ENCODE data around the gene TACC3.

Gene TACC3

DNA sequence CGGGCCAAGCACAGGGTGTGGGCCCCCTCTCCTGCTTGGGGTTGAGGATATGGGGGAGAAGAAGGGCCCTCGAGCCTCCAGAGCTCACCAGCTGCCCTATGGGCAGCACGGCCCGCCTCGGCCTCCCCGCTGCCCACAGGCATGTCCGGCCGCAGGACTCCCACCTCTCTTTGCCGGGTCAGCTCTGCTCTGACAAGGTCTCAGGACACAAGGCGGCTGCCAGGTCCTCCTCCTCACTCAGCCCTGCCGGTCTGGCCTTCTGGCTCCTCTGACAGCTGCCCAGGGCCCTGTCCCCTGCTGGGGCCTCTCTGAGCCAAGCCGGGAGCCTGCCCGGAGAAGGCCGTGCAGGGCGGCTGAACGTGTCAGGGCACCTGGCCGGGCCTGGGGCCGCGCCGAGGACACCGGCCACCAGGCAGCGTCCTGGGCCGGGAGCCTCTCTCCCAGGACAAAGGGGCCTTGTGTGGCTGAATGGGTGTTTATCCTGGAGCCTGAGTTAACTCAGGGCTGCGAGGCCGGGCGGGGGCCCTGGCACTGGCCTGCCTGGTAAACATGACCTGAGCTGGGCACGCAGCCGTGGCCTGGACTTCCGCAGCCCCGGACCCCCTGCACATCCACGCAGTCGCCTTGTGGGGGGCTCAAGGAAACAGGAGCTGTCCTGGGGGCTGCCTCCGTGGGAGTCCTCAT is 25.7 kb downstream of the TACC3 start:
- no peak for DNase-seq (ENCODE audit: low read depth)

DNA sequence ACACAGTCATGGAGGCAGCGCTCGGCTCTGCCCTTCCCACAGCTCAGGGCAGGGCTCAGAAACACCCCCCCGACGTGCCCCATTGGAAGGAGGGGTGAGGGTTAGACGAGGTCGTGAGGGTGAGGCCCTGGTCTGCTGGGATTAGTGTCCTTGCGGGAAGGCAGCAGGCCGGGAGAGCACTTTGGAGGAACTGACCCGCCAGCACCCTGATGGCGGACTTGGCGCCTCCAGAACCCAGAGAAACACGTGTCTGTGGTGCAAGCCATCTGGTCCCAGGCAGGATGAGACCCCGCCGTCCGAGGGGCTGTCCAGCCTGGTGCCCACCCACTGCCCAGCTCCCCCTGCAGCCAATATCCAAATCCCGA is 26.3 kb downstream of the TACC3 start:
- DNase-seq (ENCODE audit: low read depth), result no peak

DNA sequence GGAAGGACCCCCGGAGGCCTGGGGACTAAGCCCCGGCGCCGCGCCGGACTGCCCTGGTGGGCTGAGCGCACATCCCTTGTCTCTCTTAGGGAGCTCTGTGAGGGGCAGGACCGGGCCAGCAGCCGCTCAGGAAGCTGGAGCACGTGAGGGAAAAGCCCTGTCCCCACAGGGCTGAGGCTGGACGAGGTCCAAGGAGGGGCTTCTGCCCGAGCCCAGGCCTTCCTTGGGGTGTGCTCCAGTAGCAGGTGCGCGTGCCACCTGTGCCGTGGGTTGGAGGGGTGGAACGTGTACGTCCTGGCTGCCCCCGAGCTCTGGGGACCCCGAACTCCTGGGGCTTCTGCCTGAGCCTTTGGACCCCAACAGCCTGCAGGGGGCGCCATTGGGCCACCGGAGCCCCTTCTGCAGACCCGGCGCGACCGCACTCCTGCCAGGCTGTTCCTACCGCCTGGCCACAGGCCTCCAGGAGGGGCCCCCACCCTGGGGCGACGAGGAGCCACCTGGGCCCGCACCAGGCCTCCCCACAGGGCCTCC is 27.2 kb downstream of the TACC3 start:
- DNase-seq (ENCODE audit: low read depth), result peak; percentile 63

DNA sequence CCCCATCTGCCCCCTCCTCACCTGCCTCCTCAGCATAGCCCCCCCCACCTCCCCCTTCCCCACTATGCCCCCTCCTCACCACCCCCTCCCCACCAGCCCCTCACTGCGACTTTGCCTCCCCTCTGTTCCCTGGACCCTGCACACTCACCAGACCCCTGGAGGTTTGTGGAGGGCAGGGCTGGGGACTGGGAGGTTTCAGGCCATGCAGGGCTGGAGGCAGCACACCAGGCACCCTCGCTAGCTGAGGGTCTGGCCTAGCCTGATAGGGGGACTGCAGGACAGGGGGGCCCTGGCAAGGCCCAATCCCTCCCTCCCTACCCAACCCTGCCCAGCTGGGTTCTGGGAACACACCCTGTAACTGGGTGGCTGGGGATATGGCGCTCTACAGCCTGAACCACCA is 28.0 kb downstream of the TACC3 start:
- DNase-seq (ENCODE audit: low read depth), result no peak

DNA sequence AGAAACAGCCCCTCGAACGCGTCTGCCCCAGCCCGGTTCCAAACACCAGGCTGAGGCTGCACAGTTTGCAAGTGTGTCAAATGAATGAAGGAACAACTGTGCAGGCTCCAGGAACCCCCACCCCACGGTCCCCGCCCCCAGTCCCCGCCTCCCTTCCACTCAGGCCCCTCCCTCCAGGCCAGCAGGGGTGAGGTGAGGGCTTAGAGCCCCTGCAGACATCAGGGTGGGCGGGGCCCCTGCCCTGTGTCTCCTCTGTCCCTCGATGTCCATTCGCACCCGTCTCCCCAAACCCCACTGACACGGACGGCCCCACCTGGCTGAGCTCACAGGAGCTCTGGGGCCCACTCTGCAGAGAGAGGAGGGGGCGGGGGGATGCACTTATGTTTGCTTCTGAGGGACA is 28.5 kb downstream of the TACC3 start:
- DNase-seq (ENCODE audit: low read depth), result no peak

DNA sequence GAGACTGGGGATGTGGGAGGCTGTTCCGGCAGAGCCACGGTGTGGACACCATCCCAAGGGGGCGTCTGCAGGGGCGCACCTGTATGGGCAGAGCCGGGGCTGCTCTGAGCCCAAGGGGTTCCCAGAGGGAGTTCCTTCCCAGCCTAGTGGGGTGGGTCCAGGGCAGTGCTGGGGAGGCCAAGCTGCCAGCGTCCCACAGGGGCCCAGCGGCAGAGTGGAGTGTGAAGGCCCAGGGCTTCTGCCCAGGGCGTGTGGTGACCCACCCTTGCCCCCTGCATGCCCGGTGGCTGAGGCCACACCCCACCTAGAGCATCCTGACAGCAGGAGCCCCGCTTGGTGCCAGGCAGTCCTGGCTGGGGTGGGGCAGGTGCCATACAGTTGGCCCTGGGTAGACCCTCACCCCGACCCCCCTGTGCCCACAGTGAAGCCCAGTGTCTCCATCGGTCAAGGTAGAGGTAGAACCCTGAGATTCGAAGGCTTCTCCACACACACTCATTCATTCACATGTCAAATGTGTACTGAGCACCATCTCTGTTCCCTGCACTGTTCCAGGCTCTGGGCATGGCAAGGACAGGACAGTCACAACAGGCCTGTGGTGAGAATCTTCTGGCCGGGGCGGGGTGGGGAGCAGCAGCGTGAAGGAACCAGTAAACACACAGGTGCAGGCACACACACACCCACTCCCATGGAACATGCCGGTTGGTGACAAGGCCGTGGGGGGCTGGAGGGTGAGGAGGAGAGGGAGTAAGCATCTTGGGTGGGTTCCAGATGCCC is 29.2 kb downstream of the TACC3 start:
- DNase-seq (ENCODE audit: low read depth), result no peak

DNA sequence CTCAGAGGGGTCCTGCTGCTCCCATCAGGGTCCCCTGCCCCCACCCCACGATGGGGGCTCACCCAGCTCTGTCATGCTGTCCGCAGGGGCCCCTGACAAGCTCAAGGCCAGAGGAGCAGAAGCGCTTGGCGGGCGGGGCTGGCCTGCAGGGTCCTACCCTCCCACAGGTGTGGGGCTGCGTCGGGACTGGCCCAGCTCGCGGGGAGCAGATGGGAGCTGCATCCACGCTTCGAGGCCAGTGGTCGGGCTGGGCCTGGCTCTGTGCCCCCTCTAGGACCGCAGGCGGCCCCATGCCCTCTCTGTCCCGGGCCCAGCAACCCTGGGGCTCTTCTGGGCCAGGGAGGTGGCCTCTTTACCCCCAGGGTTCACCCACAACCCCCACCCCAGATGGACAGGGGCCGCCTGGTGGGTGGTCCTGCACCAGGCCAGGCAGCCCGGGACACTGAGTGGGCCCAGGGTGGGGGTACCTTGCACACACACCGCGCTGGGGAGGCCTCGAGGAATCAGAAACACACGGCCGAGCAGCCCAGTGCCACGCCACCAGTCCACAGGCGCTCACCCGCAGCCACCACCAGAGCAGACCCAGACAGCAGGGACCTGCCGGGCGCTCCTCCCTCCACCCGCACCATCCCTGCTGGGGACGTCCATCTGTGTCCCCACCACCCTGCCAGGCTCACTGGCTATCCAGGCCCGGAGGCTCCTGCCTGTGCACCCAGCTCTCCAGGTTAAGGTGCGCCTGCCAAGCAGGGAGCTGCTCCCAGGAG is 30.0 kb downstream of the TACC3 start:
- no peak for DNase-seq (ENCODE audit: low read depth)

DNA sequence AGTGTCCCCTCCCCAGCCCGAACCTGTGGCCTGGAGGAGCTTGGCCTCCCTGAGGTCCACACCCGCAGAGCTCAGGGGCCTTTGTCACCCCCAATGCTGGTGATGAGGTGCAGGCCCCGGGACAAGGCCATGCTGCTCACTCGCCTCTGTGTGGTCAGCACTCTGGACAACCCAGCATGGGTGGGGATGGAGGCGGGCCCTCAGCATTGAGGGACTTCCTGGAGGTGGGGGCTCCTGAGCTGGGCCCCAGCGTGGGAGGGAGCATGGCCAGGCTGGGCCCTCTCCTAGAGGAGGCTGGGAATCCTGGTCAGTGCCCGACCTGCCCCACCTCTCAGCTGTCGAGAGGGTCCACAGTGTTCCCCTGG is 30.6 kb downstream of the TACC3 start:
- no peak for DNase-seq (ENCODE audit: low read depth)

DNA sequence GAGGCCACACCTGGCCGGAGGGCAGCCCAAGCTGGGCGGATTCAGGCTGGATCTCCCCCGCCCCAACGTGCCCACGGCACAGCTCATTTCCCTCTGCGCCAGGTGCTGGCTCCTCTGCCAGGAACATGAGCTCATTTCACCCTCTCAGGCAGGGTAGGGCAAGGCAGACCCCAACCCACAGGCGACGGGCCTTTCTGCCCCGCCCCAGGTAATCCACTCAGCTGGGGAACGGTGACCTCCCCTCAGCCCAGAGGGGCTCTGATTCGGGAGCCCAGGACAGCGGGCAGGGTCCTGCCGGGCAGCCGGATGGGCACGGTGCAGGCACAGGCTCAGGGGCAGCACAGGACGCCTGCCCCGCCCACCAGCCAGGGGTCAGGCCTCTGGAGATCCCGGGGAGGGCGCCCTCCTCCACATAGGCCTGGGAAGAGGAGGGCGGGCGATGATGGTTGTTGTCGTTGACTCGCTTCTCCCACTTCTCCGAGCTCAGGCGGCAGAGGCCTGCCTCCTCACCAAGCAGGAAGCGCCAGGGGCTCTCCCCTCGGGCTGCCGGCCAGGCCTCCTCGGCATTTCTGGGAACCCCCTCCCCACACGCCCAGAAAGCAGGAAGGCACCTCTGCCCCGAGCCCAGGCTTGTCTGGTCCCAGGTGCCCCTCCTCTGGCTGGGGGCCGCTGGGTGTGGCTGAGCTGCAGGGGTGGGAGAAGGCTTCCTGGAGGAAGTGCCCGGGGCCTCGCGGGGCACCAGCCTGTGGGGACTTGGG is 31.1 kb downstream of the TACC3 start:
- no peak for DNase-seq (ENCODE audit: low read depth)

DNA sequence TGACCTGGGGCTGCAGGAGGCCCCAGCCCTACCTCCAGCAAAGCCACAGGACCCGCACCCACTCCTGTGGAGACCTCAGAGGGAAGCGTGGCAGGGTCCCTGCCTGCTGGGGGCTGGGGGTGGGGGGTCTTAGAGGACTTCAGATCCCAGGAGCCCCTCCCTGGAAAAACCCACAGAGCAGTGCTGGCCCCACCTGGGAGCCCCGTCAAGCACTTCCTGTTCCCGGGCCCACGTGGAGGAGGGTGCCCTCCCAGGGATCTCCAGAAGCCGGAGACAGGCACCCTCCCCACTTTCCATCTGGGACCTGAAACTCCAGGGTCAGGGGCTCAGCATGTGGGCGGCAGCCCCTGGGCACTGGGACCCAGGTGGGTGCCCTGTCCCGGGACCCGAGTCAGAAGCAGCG is 32.0 kb downstream of the TACC3 start:
- DNase-seq (ENCODE audit: low read depth), result no peak

DNA sequence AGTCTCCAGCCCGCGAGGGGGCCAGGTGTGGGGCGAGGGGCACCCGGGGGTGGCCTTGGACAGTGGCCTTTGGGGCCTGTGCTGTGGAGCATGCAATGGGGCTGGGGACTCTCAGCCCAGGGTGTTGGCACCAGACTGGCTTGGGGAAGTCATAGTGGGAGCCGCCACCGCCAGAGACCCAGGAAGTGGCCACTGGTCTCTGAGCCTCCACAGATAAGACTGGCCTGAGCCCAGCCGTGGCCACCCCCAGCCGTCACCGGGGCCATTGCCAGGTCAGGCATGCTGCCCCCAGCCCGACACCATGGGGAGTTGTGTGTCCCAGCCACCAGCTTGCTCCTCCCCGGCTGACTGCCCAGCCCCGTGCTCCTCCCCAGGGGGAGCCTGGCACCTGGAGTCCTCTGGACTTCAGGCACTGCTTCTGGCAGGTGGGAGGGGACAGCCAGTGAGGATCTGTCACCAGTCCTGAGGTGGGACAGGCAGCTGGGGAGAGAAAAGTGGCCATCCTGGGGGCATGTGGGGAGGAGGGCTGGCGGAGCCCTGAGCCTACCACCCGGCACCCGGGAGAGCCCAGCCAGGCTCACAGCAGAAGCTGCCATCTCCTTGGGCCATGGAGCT is 32.5 kb downstream of the TACC3 start:
- no peak for DNase-seq (ENCODE audit: low read depth)

DNA sequence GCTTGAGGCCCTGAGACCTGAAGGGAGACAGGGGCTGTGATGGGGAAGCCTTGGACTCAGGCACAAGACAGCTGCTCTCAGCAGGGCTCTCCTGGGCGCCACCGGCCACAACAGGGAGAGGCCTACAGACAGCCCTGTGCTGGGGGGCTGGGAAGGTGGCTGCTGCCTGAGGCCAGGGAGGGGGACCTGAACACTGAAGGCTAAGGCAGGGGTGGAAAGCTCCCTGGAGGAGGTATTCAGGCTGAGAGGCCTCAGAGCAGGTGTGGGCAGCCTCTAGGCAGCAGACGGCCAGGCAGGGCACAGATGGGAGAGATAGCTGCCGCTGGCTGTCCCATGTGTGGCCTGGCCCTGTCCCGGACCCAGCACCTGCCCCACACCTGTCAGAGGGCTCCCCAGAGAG is 33.0 kb downstream of the TACC3 start:
- DNase-seq (ENCODE audit: low read depth), result no peak

DNA sequence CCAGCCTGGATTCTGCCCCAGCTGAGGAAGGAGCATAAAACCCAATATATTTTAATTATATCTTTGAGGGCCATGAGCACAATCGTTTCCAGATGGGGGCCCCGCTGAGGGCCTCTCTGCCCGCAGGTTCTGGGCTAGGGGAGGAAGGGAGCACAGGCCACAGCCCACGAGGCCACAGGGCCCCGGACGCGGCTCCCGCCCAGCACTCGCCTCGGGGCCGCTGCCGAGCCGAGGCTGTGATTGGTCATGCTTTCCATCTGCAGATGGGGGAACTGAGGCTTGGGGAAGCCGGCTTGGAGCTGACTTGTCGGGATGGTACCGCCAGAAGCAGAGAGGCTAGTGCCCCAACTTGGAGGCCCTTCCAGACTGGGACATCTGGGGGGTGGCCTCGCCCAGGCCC is 34.0 kb downstream of the TACC3 start:
- DNase-seq (ENCODE audit: low read depth), result no peak

DNA sequence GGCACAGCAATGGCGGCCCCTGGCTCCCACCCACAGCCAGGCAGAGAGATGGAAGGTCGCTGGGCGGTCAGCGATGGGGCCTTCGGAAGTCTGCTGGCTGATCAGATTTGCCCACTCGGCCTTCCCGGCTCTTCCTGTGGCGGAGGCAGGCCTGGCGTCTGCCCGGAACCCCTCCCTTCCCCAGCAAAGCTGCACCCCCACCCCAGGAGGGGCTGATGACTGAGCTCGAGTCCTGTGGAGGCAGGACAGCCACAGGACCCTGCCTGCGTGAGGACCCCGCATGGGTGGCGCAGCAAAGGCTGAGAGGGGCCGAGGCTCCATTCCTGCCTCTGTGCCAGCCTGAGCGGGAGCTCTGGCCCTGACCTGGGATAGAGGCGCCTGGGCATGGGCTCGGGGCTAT is 34.8 kb downstream of the TACC3 start:
- no peak for DNase-seq (ENCODE audit: low read depth)

DNA sequence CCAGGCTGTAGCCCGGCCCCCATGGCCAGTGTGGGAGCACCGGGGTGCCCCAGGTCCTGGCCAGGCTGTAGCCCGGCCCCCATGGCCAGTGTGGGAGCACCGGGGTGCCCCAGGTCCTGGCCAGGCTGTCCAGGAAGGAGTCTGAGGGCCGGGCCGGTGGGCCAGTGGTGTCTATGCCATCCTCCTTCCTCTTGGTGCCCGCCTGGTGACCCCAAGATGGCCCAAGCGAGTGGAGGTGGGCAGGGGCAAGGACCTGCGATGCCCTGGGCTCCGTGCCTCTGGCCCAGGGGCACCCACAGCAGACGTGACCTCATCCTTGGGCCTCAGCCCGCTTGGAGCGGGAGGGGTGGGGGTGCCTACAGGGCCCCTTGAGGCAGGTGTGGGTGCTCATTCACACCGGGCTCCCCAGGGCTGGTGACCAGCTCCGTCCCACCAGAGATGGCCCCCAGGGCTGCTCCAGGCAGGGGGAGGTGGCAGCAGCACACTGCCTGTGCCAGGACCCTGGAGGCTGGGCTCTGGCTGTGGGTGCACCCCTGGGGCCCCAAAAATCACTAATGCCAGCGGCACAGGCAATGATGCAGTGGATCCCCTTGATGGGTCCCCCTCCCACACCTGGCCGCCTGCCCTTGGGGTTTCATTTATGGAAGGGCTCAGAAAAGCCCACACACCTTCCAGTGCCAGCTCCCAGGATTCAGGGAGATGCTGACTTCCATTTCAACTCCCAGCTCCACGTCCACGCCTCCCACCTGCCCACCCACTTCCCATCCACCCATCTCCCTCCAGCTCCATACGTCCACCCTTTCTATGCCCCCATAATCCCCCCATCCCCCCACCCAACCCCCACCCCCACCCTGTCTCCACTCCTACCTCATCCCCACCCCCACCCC is 35.8 kb downstream of the TACC3 start:
- no peak for DNase-seq (ENCODE audit: low read depth)

DNA sequence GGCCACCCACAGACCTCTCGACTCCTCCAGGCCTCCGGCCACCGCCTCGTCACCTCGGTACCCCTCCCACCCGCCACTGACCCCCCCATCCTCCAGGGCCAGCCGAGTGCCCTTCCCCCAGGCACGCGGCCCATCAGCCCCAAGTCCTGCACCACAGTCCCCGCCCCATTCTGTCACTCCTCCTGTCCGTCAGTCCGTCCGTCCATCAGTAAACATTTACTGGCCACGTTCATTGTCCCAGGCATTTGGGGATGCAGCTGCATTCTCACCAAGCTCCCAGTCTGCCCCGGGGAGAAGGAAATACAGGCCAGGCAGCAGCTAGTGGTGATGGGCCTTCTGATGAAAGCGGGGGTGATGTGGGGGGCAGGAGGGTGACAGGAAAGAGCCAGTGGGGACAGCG is 36.5 kb downstream of the TACC3 start:
- no peak for DNase-seq (ENCODE audit: low read depth)

DNA sequence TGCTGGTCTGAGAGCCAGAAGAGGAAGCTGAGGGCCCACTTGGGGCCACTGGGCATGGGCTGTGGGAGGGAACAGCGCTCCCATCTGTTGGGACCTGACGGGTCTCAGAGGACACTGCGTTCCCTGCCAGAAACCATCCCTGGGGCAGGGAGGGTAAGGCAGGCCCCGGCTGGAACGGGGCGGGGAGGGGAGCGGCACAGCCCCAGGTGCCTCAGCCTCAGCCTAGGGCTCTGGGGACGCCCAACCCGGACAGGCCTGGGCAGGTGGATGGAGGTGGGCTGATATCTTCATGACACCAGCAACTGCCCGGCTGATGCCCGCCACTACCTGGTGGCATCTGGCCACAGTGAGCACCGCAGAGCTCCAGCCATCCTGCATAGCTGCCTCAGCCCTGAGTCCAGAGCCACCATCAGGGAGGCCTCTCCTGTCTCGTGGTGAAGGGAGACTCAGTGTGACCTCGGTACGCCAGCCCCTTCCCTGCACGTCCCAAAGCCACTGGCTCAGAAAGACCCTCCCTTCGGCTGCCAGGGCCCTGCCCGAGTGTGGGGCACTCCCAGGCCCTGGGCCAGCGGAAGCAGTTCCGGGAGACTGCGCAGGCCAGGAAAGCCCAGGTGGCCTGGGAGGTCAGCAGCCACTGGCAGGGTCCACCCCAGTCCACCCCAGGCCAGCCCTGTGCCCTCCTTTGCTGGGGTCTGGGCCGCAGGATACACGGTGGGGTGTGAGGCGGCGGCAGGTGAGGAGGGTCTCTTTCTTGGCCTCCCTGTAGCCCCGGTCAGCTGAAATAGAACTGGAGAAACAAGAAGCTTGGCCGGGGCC is 37.2 kb downstream of the TACC3 start:
- no peak for DNase-seq (ENCODE audit: low read depth)

DNA sequence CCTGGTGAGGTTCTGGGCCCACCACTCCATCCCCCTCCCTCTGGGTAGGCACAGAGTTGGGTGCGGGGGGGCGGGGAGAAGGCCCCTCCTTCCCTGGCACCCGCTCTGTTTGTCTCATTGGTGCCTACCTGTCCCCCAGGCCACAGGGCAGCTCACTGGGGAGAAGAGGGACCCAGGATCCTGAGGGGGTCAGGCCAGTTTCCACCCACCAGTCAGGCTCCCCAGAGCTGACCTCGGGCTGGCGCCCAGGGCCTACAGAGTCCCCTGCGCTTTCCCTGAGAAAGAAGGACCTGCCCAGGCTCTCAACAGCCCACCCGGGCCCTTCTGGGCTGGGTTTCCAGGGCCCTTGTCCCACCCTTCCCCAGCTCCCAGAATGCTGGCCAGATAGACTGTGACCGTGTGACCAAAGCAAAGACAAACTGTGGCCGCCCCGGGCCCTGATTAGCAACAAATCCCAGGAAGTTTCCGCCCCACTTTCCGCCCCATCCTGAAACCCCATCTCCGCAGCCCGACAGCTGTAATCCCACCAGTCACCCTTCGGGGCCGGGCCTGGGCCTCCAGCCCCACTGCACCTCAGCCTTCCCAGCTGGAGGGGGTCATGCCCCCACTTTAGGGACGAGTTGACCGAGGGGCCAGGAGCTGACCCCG is 38.0 kb downstream of the TACC3 start:
- DNase-seq (ENCODE audit: low read depth), result no peak

DNA sequence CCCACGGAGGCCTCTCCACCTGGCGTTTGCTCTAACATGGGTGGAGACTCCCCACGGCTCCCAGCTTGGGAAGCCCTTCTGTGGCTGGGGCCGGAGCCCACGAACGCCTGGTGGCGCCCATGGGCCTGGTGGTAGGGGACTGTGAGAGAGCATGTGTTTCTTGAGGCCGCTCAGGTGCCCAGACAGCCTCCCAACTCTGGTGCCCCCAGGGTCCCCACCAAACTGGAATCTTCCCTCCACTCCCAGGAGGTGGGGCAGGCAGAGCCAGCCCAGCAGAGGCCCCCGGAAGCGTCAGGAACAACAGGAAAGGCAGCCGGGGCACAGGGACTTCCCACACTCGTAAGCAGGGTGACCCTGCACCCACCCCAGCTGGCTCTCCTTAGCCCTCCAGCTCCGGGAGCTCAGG is 38.5 kb downstream of the TACC3 start:
- DNase-seq (ENCODE audit: low read depth), result no peak
